Cardiac fibroblast (primary cell): ENCODE data around the gene SMOC1.

Source experiments
- DNase-seq, 2 donors: peaks; one replicate each; pipeline versions ENCODE4 v3.0.0 to v3.0.0-alpha.2; 2010; ENCODE audit warnings: low read depth in 2 of 2
- H3K4me3 ChIP-seq, 2 donors: replicated peaks in 1 of 2; 1 replicate in 1 of 2; 2 replicates in 1 of 2; pipeline ENCODE4 v1.5.1; 2011; ENCODE audit warnings: low read depth in 2 of 2, low read length in 2 of 2, mild to moderate bottlenecking in 2 of 2, moderate library complexity in 1 of 2
- TF ChIP-seq, protein P1 (sequence below): IDR thresholded peaks from one replicate; pipeline ENCODE4 v1.5.1; 2011; ENCODE audit warnings: low read depth, mild to moderate bottlenecking, low read length, inconsistent platforms

Gene SMOC1

DNA sequence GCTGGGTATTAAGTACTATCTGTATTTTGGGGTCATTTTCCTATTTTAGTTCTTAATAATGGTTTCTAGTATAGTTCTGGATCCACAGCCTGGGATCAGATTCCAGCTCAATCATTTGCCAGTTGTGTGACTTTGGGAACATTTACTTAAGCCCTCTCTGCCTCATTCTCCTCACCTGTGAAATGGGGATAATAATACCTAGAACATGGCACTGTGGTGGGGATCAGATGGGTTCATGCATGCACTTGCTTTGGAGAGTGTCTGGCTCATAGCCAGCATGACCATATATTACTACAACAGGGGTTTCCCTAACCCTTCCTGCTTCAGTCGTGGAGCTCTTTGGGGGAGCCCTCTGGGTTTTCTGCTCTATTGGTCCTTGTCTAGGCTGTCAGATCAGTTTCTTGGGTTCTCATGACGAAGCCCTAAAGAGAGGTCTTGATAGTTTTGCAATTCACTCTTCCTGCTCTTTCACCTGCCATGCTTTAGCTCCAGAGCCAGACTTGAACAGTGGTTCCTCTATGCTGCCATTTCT is 34.1 kb upstream of the SMOC1 start:
- TF ChIP-seq, protein P1, sequence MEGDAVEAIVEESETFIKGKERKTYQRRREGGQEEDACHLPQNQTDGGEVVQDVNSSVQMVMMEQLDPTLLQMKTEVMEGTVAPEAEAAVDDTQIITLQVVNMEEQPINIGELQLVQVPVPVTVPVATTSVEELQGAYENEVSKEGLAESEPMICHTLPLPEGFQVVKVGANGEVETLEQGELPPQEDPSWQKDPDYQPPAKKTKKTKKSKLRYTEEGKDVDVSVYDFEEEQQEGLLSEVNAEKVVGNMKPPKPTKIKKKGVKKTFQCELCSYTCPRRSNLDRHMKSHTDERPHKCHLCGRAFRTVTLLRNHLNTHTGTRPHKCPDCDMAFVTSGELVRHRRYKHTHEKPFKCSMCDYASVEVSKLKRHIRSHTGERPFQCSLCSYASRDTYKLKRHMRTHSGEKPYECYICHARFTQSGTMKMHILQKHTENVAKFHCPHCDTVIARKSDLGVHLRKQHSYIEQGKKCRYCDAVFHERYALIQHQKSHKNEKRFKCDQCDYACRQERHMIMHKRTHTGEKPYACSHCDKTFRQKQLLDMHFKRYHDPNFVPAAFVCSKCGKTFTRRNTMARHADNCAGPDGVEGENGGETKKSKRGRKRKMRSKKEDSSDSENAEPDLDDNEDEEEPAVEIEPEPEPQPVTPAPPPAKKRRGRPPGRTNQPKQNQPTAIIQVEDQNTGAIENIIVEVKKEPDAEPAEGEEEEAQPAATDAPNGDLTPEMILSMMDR = no peak
- DNase-seq = no peak
- H3K4me3 ChIP-seq = no peak overlapping the region

DNA sequence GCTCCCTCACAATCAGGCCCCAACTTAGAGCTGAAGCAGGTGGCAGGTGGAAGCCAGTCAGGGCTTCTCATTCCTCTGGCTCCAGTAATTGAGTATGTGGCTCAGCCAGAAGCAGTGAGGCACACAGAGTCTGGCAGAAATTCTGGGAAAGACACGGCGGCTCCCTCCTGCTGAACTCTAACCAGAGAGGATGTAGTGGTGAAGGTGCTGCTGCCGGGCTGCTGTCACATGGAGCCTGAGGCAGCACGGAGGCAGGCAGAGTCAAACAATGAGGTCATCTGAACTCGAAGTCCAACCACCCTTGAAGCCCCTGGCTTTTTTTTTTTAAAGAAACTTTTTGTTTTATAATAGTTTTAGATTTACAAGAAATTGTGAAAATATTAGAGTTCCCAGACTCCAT is 33.4 kb upstream of the SMOC1 start:
- H3K4me3 ChIP-seq = no peak overlapping the region
- TF ChIP-seq, protein P1 = no peak
- no peak for DNase-seq

- H3K4me3 ChIP-seq = no peak overlapping the region
- TF ChIP-seq, protein P1 = no peak
- DNase-seq = no peak
Measured at GRCh38 chr14:69848156-69848555, 31.1 kb upstream of the SMOC1 start.

DNA sequence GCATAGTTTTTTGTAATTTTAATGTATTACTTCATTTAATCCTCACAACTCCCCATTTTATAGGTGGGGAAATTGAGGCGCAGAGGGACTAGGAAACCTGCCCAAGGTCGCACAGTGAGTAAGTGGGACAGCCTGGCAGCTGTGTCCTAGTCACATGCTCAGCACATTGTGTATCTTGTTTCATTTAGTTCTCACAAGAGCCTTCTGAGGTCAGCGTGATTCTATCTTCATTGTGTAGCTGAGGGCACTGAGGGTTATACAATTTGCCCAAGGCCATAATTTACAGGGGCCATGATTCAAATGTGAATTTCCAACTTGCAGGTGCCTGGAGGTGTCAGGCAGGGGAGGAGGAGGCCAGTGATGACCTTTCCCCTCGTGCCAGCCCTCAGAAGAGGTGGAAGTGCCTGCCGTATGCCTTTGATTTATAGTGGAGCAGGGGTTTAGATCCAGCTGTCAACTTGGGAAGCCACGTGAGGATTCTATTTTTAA is 30.3 kb upstream of the SMOC1 start:
- no peak for DNase-seq
- TF ChIP-seq, protein P1 = no peak
- H3K4me3 ChIP-seq = no peak overlapping the region

DNA sequence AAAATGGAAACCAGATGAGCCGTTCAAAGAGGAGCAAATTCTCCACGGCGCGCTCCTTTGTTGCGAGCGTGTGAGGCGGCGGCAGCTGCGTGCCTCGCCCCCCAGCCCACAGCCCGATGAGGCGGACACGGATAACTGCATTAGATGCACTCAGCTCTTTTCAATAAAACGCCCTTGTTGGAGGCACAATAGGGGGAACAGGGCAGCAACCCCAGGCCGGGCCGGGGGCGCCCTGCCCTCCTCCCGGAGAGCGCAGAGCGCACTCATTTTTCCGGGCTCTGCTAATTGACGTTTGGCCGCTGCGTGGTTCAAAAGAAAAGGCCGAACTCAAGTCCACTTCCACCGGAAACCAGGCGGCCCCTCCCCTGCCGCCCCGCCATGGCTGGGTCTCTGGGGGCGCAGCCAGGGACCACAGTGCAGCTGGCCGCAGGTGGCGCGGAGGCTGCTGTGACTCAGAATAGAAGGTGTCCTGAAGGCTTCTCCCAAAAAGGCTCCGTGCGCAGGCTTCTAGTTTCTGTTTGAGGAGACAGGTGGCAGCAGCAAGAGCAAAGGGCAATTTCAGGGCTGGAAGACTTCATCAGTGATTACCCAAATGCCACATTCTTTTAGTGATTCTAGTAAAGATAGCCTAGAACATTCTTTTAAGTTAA is 29.0 kb upstream of the SMOC1 start:
- TF ChIP-seq, protein P1 = no peak
- no peak for DNase-seq
- no peak overlapping the region for H3K4me3 ChIP-seq

DNA sequence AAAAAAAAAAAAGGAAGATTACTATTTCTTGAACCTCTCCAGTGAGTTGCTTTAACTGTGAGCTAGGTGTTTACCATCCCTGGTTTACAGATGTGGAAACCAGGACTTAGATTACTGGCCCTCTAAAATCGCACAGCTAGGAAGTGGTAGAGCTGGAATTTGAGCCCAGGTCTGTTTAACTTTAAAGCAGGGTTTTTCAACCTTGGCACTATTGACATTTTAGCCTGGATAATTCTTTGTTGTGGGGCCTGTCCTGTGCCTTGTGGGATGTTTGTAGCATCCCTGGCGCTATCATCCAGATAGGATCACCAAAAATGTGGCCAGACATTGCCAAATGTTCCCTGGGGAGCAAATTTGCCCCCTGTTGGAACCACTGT is 28.5 kb upstream of the SMOC1 start:
- TF ChIP-seq, protein P1 = no peak
- DNase-seq = no peak

More for the DNA sequence above, 28.5 kb upstream of the SMOC1 start:
- no peak overlapping the region for H3K4me3 ChIP-seq
